Measurements from ENCODE around the gene BTBD10.
A peak's percentile ranks its signal among the peaks of the same experiment; 100 is the strongest.

BTBD10 gene

GRCh38 chr11:13349046-13349445, 114.0 kb downstream of the BTBD10 start:
- H3K4me3 ChIP-seq (ENCODE audit: low read length) = no peak overlapping the region
- no peak for TF ChIP-seq CTCF (conservative IDR thresholded peaks at IDR 0.05; ENCODE audit: low read length)
- no peak for DNase-seq (ENCODE audit: low read depth)

- no peak for TF ChIP-seq CTCF (conservative IDR thresholded peaks at IDR 0.05; ENCODE audit: low read length)
- DNase-seq (ENCODE audit: low read depth) = no peak
- no peak overlapping the region for H3K4me3 ChIP-seq (ENCODE audit: low read length)
Measured at GRCh38 chr11:13348305-13348704, 114.7 kb downstream of the BTBD10 start.

- DNase-seq (ENCODE audit: low read depth) = no peak
- no peak for TF ChIP-seq CTCF (conservative IDR thresholded peaks at IDR 0.05; ENCODE audit: low read length)
- no peak overlapping the region for H3K4me3 ChIP-seq (ENCODE audit: low read length)
Measured at GRCh38 chr11:13347901-13348300, 115.1 kb downstream of the BTBD10 start.

- no peak overlapping the region for H3K4me3 ChIP-seq (ENCODE audit: low read length)
- TF ChIP-seq CTCF (conservative IDR thresholded peaks at IDR 0.05; ENCODE audit: low read length) = no peak
- no peak for DNase-seq (ENCODE audit: low read depth)
Measured at GRCh38 chr11:13346470-13346869, 116.6 kb downstream of the BTBD10 start.

- H3K4me3 ChIP-seq (ENCODE audit: low read length) = no peak overlapping the region
- DNase-seq (ENCODE audit: low read depth) = no peak
- no peak for TF ChIP-seq CTCF (conservative IDR thresholded peaks at IDR 0.05; ENCODE audit: low read length)
Measured at GRCh38 chr11:13344818-13345217, 118.2 kb downstream of the BTBD10 start.

GRCh38 chr11:13343931-13344717, 118.9 kb downstream of the BTBD10 start:
- TF ChIP-seq CTCF (conservative IDR thresholded peaks at IDR 0.05; ENCODE audit: low read length) = peak; percentile 96
- DNase-seq (ENCODE audit: low read depth) = peak; percentile 76

GRCh38 chr11:13343067-13343466, 120.0 kb downstream of the BTBD10 start:
- no peak overlapping the region for H3K4me3 ChIP-seq (ENCODE audit: low read length)
- no peak for TF ChIP-seq CTCF (conservative IDR thresholded peaks at IDR 0.05; ENCODE audit: low read length)
- DNase-seq (ENCODE audit: low read depth) = no peak

More at GRCh38 chr11:13343931-13344717, 118.9 kb downstream of the BTBD10 start:
- H3K4me3 ChIP-seq (ENCODE audit: low read length) = no peak overlapping the region

All from AG10803 (cell line).